ENCODE data around the gene MAPK8IP1. TPM values are rescaled to one million over a fixed set of nuclear protein-coding genes. Genes with fewer than 3 reads are reported as not detected.

Gene MAPK8IP1
- total RNA-seq, 1 experiment from 2014 or later = 12.7 TPM

DNA sequence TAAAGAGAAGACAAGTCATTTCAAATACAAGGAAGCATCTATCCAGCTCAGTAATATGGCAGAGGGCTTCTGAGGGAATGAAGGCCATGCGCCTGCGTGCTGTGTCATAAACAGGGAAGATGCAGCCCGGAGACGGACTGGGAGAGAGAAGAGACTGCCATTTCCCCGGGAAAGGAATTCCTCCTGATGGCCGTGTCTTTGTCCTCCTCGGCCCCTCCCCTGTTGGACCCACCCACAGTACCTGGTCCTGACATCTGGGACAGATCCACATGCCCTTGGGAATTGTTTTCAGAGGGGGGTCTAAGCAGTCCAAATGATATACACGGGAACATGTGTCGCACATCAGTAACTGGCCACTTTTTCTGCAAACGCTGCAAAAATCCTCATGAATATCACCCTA lies 52.5 kb downstream of the MAPK8IP1 start:
- POLR2A ChIA-PET = no interaction called here

GRCh38 chr11:45939836-45940235 lies 54.4 kb downstream of the MAPK8IP1 start:
- intact Hi-C loops (cut with micrococcal nuclease; ENCODE audit: unreplicated experiment) (no loop called here), in situ Hi-C loops (cut with HindIII; ENCODE audit: low pct_unique_long_range_greater_than_20kb, low sequenced_read_pairs) (no loop called here)
- no TSS peak for BruUV-seq (replicated peaks)
- CTCF ChIA-PET = interaction anchor here (0.6 to 0.7 kb wide), 2 partner anchors 64 to 1356 kb away, joined by 3 to 9 read pairs; no protein-coding TSS in a partner anchor
- TF ChIP-seq SIN3A (IDR thresholded peaks at IDR 0.05; ENCODE audit: borderline replicate concordance, insufficient read depth, low read depth, low read length) (no peak), POLR2AphosphoS5 (IDR thresholded peaks at IDR 0.05; ENCODE audit: low read depth, low read length) (no peak), TCF7L2 (IDR thresholded peaks at IDR 0.05; ENCODE audit: low read depth, low read length) (no peak), CTCF (IDR thresholded peaks at IDR 0.05) (no peak)
- TF ChIP-seq, protein P1, sequence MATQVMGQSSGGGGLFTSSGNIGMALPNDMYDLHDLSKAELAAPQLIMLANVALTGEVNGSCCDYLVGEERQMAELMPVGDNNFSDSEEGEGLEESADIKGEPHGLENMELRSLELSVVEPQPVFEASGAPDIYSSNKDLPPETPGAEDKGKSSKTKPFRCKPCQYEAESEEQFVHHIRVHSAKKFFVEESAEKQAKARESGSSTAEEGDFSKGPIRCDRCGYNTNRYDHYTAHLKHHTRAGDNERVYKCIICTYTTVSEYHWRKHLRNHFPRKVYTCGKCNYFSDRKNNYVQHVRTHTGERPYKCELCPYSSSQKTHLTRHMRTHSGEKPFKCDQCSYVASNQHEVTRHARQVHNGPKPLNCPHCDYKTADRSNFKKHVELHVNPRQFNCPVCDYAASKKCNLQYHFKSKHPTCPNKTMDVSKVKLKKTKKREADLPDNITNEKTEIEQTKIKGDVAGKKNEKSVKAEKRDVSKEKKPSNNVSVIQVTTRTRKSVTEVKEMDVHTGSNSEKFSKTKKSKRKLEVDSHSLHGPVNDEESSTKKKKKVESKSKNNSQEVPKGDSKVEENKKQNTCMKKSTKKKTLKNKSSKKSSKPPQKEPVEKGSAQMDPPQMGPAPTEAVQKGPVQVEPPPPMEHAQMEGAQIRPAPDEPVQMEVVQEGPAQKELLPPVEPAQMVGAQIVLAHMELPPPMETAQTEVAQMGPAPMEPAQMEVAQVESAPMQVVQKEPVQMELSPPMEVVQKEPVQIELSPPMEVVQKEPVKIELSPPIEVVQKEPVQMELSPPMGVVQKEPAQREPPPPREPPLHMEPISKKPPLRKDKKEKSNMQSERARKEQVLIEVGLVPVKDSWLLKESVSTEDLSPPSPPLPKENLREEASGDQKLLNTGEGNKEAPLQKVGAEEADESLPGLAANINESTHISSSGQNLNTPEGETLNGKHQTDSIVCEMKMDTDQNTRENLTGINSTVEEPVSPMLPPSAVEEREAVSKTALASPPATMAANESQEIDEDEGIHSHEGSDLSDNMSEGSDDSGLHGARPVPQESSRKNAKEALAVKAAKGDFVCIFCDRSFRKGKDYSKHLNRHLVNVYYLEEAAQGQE (IDR thresholded peaks at IDR 0.05; ENCODE audit: insufficient read depth in 1 of 2, low read depth in 2 of 2, low read length in 1 of 2) = no peak
- no peaks in the 10 kb centered on the region for H3K9me3 ChIP-seq (ENCODE audit: control insufficient read depth, insufficient read depth, low read depth, low read length)
- H3K4me3 ChIP-seq (ENCODE audit: low read depth in 2 of 2, low read length in 2 of 2) = no peak overlapping the region
- DNase-seq (ENCODE audit: low read depth, low spot score) = no peak
- no peak for ATAC-seq
- POLR2A ChIA-PET = no interaction called here
- peaks cover 13% of the 10 kb centered on the region for H3K36me3 ChIP-seq (ENCODE audit: control insufficient read depth, insufficient read depth, low read length)
- no peak overlapping the region for H3K27ac ChIP-seq (ENCODE audit: low read length)
- H3K27me3 ChIP-seq (ENCODE audit: control insufficient read depth, insufficient read depth, low read length) = no peaks in the 10 kb centered on the region
- no peaks in the 10 kb centered on the region for H3K4me1 ChIP-seq (ENCODE audit: control insufficient read depth, insufficient read depth, low read length)

More for the DNA sequence above, 52.5 kb downstream of the MAPK8IP1 start:
- H3K4me1 ChIP-seq (ENCODE audit: control insufficient read depth, insufficient read depth, low read length) = no peaks in the 10 kb centered on the region
- no peaks in the 10 kb centered on the region for H3K27me3 ChIP-seq (ENCODE audit: control insufficient read depth, insufficient read depth, low read length)
- no TSS peak for BruUV-seq (replicated peaks)
- ATAC-seq = no peak
- intact Hi-C loops (cut with micrococcal nuclease; ENCODE audit: unreplicated experiment) = no loop called here
- H3K4me3 ChIP-seq (ENCODE audit: low read depth in 2 of 2, low read length in 2 of 2) = no peak overlapping the region
- in situ Hi-C loops (cut with HindIII; ENCODE audit: low pct_unique_long_range_greater_than_20kb, low sequenced_read_pairs) = no loop called here
- H3K36me3 ChIP-seq (ENCODE audit: control insufficient read depth, insufficient read depth, low read length) = peaks cover 14% of the 10 kb centered on the region
- H3K27ac ChIP-seq (ENCODE audit: low read length) = no peak overlapping the region
- TF ChIP-seq SIN3A (IDR thresholded peaks at IDR 0.05; ENCODE audit: borderline replicate concordance, insufficient read depth, low read depth, low read length) (no peak), TCF7L2 (IDR thresholded peaks at IDR 0.05; ENCODE audit: low read depth, low read length) (no peak), CTCF (IDR thresholded peaks at IDR 0.05) (no peak), POLR2AphosphoS5 (IDR thresholded peaks at IDR 0.05; ENCODE audit: low read depth, low read length) (no peak)
- TF ChIP-seq, protein P1 (IDR thresholded peaks at IDR 0.05; ENCODE audit: insufficient read depth in 1 of 2, low read depth in 2 of 2, low read length in 1 of 2) = no peak
- CTCF ChIA-PET = no interaction called here
- DNase-seq (ENCODE audit: low read depth, low spot score) = no peak
- H3K9me3 ChIP-seq (ENCODE audit: control insufficient read depth, insufficient read depth, low read depth, low read length) = no peaks in the 10 kb centered on the region
